ENCODE results near the gene DSCAM. TPM values are rescaled to one million over a fixed set of nuclear protein-coding genes. Genes with fewer than 3 reads are reported as not detected.

DSCAM gene
- total RNA-seq, 4 donors from 2014 or later, result 0.03 TPM; not detected in 3

- H3K4me3 ChIP-seq, result no peak overlapping the region
- no peaks in the 10 kb centered on the region for H3K4me1 ChIP-seq
- ATAC-seq (no peak), DNase-seq (no peak)
- intact Hi-C loops (cut with DNase I; ENCODE audit: low total_unique reads), result no loop called here
- no peaks in the 10 kb centered on the region for H3K9me3 ChIP-seq
- in situ Hi-C loops (cut with MboI; ENCODE audit: low sequenced_read_pairs in 4 of 4), result no loop called here
- no peaks in the 10 kb centered on the region for H3K36me3 ChIP-seq
- TF ChIP-seq POLR2A (IDR thresholded peaks at IDR 0.05) (no peak), CTCF (IDR thresholded peaks at IDR 0.05 in 4 of 5, conservative IDR thresholded peaks at IDR 0.05 in 1 of 5) (no peak)
- no peaks in the 10 kb centered on the region for H3K27me3 ChIP-seq
- no peak overlapping the region for H3K27ac ChIP-seq
Measured at GRCh38 chr21:40377135-40377534, 469.8 kb downstream of the DSCAM start.

- H3K27ac ChIP-seq, result no peak overlapping the region
- ATAC-seq, result no peak
- TF ChIP-seq POLR2A (IDR thresholded peaks at IDR 0.05), result no peak
- TF ChIP-seq CTCF (IDR thresholded peaks at IDR 0.05 in 4 of 5, conservative IDR thresholded peaks at IDR 0.05 in 1 of 5), result no peak
- intact Hi-C loops (cut with DNase I; ENCODE audit: low total_unique reads) (no loop called here), in situ Hi-C loops (cut with MboI; ENCODE audit: low sequenced_read_pairs in 4 of 4) (no loop called here)
- no peaks in the 10 kb centered on the region for H3K27me3 ChIP-seq
- DNase-seq, result no peak
- H3K4me3 ChIP-seq, result no peak overlapping the region
- H3K9me3 ChIP-seq, result no peaks in the 10 kb centered on the region
- H3K36me3 ChIP-seq, result no peaks in the 10 kb centered on the region
- no peaks in the 10 kb centered on the region for H3K4me1 ChIP-seq
Measured at GRCh38 chr21:40373761-40374160, 473.2 kb downstream of the DSCAM start.

- Histone ChIP-seq H3K36me3 (no peaks in the 10 kb centered on the region), H3K9me3 (no peaks in the 10 kb centered on the region), H3K27ac (no peak overlapping the region), H3K4me1 (no peaks in the 10 kb centered on the region), H3K4me3 (no peak overlapping the region), H3K27me3 (no peaks in the 10 kb centered on the region)
- in situ Hi-C loops (cut with MboI; ENCODE audit: low sequenced_read_pairs in 4 of 4), result no loop called here
- intact Hi-C loops (cut with DNase I; ENCODE audit: low total_unique reads), result no loop called here
- ATAC-seq (no peak), DNase-seq (no peak)
- TF ChIP-seq POLR2A (IDR thresholded peaks at IDR 0.05) (no peak), CTCF (IDR thresholded peaks at IDR 0.05 in 4 of 5, conservative IDR thresholded peaks at IDR 0.05 in 1 of 5) (no peak)
Measured at GRCh38 chr21:40372506-40372905, 474.5 kb downstream of the DSCAM start.

- no peak for TF ChIP-seq CTCF (IDR thresholded peaks at IDR 0.05 in 4 of 5, conservative IDR thresholded peaks at IDR 0.05 in 1 of 5)
- no peak for TF ChIP-seq POLR2A (IDR thresholded peaks at IDR 0.05)
- Histone ChIP-seq H3K36me3 (no peaks in the 10 kb centered on the region), H3K27me3 (no peaks in the 10 kb centered on the region), H3K4me1 (no peaks in the 10 kb centered on the region), H3K27ac (no peak overlapping the region), H3K9me3 (no peaks in the 10 kb centered on the region), H3K4me3 (no peak overlapping the region)
- no peak for DNase-seq
- in situ Hi-C loops (cut with MboI; ENCODE audit: low sequenced_read_pairs in 4 of 4), result no loop called here
- intact Hi-C loops (cut with DNase I; ENCODE audit: low total_unique reads), result no loop called here
- no peak for ATAC-seq
Measured at GRCh38 chr21:40371329-40371728, 475.6 kb downstream of the DSCAM start.

- no peak for ATAC-seq
- DNase-seq, result no peak
- Histone ChIP-seq H3K9me3 (no peaks in the 10 kb centered on the region), H3K36me3 (no peaks in the 10 kb centered on the region), H3K27ac (no peak overlapping the region), H3K4me3 (no peak overlapping the region), H3K27me3 (no peaks in the 10 kb centered on the region), H3K4me1 (no peaks in the 10 kb centered on the region)
- intact Hi-C loops (cut with DNase I; ENCODE audit: low total_unique reads), result no loop called here
- in situ Hi-C loops (cut with MboI; ENCODE audit: low sequenced_read_pairs in 4 of 4), result no loop called here
- TF ChIP-seq POLR2A (IDR thresholded peaks at IDR 0.05) (no peak), CTCF (IDR thresholded peaks at IDR 0.05 in 4 of 5, conservative IDR thresholded peaks at IDR 0.05 in 1 of 5) (no peak)
Measured at GRCh38 chr21:40356644-40357043, 490.3 kb downstream of the DSCAM start.
